Kasumi-1 (cell line): ENCODE data around the gene YBEY.
A peak's percentile ranks its signal among the peaks of the same experiment; 100 is the strongest.

Experiments
- DNase-seq, 2 experiments: peaks; one replicate each; lab custom pipeline; 2025; lab: John Stamatoyannopoulos, UW

The YBEY gene

GRCh38 chr21:46264690-46265144 lies 21.4 kb upstream of the YBEY start:
- no peak for DNase-seq

GRCh38 chr21:46265736-46266525 lies 20.2 kb upstream of the YBEY start:
- no peak for DNase-seq

DNA sequence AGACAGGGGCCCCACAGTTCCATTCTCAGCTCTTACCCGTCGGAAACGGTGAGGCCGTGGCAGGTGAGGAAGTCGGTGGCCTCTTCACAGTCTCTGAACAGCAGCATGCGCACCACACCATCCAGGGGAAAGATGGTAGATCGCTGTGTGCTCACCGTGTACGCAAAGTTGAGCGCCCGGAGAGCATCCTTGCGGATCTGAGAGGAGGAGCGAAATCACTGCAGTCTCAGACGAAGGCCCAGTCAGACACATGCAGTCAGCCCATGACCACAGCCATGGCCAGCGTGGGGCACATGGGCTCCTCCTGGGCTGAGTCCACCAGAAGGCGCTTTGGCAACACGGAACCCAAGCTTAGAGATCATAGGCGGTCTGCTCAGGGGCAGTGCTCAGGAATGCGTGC lies 19.2 kb upstream of the YBEY start:
- no peak for DNase-seq

- no peak for DNase-seq
Measured at GRCh38 chr21:46268371-46268770, 17.8 kb upstream of the YBEY start.

GRCh38 chr21:46269466-46269865 lies 16.7 kb upstream of the YBEY start:
- DNase-seq: no peak

DNA sequence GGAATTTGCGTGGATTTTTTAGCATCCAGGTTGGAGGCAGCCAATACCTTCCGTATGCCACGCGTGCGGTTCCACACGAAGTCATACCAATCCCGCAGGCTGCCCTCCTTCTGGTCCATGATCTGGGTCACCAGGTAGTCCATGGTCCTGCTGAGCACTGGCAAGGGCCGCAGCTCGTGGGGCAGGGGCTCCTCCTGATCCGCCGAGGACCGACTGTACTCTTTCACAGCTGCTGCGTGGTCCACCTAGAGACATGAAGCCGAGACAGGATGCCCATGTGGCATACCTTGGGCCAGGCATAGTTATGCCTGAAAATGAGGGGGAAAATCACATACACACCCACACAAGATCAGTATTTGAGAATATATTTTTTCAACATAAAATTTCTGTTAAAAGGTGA lies 12.8 kb upstream of the YBEY start:
- DNase-seq: no peak

- no peak for DNase-seq
Measured at GRCh38 chr21:46274797-46275390, 11.2 kb upstream of the YBEY start.

GRCh38 chr21:46284077-46284644 lies 2.0 kb upstream of the YBEY start:
- peak; percentile 7 to 12 for DNase-seq

DNA sequence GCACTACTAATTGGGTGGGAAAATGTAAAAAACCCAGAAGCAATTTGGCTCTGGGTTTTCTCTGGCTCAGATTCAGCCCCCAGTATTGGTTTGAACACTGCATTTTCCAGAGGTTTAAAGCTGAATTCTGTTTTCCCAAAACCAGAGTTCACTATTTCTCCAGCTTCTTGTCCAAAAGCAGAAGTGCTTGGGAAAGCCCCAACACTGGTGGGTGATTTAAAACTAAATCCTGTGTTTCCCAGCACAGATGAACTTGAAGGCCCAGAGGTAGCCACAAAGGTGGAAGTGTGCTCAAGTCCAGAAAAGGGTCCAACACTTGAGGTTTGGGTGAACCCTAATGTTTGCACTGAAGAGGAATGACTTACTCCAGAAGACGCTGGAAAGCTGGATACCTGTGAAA lies 1.4 kb upstream of the YBEY start:
- no peak for DNase-seq

- DNase-seq: no peak
Measured at GRCh38 chr21:46285206-46285661, 908 bp upstream of the YBEY start, which contains the start of gene MCM3AP. MCM3AP (minus strand) TSS chr21:46285611; CDS start chr21:46285286, 325 bp downstream.

GRCh38 chr21:46286648-46287002 lies 483 bp downstream of the YBEY start:
- DNase-seq: peak; percentile 69 to 73

DNA sequence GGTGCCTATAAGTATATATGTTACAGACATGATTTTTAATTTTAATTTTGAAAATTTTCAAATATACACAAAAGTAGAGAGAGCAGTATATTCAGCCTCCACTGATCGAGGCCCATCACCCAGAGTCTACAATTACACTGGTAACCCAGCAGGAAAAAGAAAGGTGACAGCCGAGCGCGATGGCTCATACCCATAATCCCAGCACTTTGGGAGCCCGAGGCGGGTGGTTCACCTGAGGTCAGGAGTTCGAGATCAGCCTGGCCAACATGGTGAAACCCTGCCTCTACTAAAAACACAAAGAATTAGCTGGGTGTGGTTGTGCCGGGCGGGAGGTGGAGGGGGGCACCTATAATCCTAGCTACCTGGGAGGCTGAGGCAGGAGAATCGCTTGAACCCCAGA lies 1.4 kb downstream of the YBEY start:
- no peak for DNase-seq

DNA sequence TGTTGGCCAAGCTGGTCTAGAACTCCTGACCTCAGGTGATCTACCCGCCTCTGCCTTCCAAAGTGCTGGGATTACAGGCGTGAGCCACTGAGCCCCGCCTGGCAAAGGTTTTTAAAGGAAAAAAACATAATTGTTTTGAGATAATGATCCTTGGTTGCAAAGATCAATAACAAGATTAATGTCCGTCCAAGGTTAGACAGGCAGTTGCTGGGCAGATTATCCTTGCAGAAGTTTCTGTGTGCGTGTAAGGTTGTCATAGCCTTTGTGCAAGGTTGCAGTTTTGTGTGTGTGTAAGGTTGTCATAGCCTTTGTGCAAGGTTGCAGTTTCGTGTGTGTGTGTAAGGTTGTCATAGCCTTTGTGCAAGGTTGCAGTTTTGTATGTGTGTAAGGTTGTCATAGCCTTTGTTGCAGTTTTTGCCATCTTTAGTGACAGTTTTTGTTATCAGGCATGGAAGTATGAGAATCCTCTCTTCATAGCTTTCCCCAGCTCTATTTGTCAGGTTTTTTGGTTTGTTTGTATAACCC lies 3.6 kb downstream of the YBEY start:
- no peak for DNase-seq

- no peak for DNase-seq
Measured at GRCh38 chr21:46291561-46291960, 5.4 kb downstream of the YBEY start.

DNA sequence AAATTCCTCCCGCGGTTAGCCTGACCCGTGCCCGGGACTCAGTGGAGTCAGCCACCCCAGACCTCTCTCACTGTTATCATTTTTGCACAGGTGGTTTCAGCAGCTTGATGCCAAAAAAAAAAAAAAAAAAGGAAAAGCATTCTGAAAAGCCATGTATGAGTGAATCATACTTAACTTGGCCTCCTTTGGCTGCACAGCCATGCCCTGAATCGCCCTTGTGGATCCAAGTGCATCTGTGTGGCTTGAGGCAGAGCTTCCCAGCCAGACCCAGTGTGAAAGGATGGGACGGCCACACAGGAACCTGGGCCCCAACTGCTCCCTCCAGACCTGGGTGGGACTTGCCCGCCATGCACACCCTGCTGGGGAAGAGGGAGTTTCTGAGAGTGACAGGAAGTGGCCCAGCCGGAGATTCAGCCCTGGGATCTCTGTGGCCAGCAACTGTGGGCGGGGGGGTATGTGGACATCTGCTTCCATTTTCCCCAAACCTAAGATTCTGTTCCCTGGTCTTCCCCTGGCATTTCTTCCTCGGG lies 8.6 kb downstream of the YBEY start:
- peak; percentile 59 to 67 for DNase-seq

- DNase-seq: no peak
Measured at GRCh38 chr21:46295177-46295770, 9.1 kb downstream of the YBEY start.

GRCh38 chr21:46295996-46296752 lies 10.0 kb downstream of the YBEY start:
- peak; percentile 72 to 73 for DNase-seq

- DNase-seq: no peak
Measured at GRCh38 chr21:46297338-46298271, 11.5 kb downstream of the YBEY start.

DNA sequence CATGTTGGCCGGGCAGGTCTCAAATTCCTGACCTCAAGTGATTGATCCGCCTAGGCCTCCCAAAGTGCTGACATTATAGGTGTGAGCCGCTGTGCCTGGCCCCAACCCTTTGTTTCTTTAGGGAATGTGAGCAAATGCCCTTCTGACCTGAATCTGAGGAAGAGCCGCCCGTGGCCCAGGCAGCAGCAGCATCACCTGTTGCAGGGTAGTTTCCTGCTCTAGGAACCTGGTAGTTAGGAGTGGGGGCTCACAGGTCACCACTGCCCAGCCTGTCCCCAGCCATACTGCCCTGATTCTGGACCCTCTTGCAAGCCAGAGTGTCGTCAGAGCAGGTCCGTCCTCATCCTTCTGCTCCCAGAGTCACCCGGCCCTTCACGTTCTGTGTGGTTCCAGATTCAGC lies 13.0 kb downstream of the YBEY start:
- no peak for DNase-seq

DNA sequence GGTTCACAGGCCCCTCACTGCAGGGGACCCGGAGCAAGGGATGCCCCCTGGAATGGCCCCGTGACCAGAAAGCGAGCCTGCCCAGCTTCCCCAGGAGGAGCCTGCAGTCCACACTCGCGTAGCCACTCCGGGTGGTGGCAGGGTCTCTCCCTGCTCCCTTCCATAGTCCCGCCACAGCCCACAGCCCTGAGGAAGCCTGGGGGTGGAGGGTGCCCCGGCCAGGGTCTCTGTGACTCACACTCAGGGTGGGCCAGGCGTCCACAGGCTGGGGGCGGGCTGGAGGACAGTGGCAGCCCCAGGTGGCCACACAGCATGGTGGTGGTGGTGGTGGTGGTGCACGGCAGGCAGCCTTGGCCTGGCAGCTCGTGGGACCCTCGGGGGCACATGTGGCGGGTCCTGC lies 15.6 kb downstream of the YBEY start:
- DNase-seq: no peak
